HL-60 (cell line): ENCODE results near the gene POLN.

Experiments
- CTCF ChIP-seq: IDR thresholded peaks from one replicate; pipeline ENCODE4 v1.5.1; 2011; ENCODE audit warnings: low read length, control low read depth, inconsistent platforms; ENCODE audit not compliant: insufficient read depth
- POLR2AphosphoS5 ChIP-seq: IDR thresholded peaks from 2 replicates; pipeline ENCODE4 v1.6.1; 2012; ENCODE audit warnings: low read depth
- REST ChIP-seq: IDR thresholded peaks from 2 replicates; pipeline ENCODE4 v1.6.1; 2012; ENCODE audit warnings: low read depth; ENCODE audit not compliant: insufficient replicate concordance

- no peak for TF ChIP-seq POLR2AphosphoS5
- no peak for TF ChIP-seq CTCF
- no peak for TF ChIP-seq REST
These were observed 197.1 kb downstream of the POLN start for GRCh38 chr4:2044542-2045517.
